Gastrocnemius medialis (tissue), 4 donors: Measurements from ENCODE around the gene IGF2.

ENCODE experiments used
- CTCF ChIP-seq, 5 experiments: fragments of 450-650 bp in 3 of 5; fragments of 200-600 bp in 2 of 5; sonication (generic) in 2 of 5; IDR thresholded peaks in 4 of 5; conservative IDR thresholded peaks in 1 of 5; 1 replicate in 4 of 5; 2 replicates in 1 of 5; pipeline ENCODE4 v1.5.1; 2016 to 2019; ENCODE audit warnings: antibody characterized with exemption in 5 of 5, mild to moderate bottlenecking in 3 of 5, moderate library complexity in 3 of 5
- POLR2A ChIP-seq, 2 donors: fragments of 450-650 bp; IDR thresholded peaks; one replicate each; pipeline ENCODE4 v1.6.1; 2017; ENCODE audit warnings: antibody characterized with exemption in 2 of 2, mild to moderate bottlenecking in 2 of 2, moderate library complexity in 2 of 2

- no peak for TF ChIP-seq CTCF (IDR thresholded peaks at IDR 0.05 in 4 of 5, conservative IDR thresholded peaks at IDR 0.05 in 1 of 5)
- TF ChIP-seq POLR2A (IDR thresholded peaks at IDR 0.05), result no peak
Measured at GRCh38 chr11:2129308-2129698, 9.9 kb downstream of the IGF2 start.
